ENCODE results near the gene ACTR8. TPM values are rescaled to one million over a fixed set of nuclear protein-coding genes. Genes with fewer than 3 reads are reported as not detected.

Gene ACTR8
- total RNA-seq, 2 experiments from 2014 or later = 29.8 to 29.9 TPM

GRCh38 chr3:53845881-53846133 lies 36.1 kb downstream of the ACTR8 start:
- H3K4me3 Mint-ChIP-seq = peak overlapping the region; percentile 51
- H3K4me1 Mint-ChIP-seq = no peaks in the 10 kb centered on the region
- H3K27me3 Mint-ChIP-seq = peaks cover 58% of the 10 kb centered on the region
- no peak for DNase-seq
- no peak overlapping the region for H3K27ac Mint-ChIP-seq
- no peaks in the 10 kb centered on the region for H3K36me3 Mint-ChIP-seq
- no peaks in the 10 kb centered on the region for H3K9me3 Mint-ChIP-seq

DNA sequence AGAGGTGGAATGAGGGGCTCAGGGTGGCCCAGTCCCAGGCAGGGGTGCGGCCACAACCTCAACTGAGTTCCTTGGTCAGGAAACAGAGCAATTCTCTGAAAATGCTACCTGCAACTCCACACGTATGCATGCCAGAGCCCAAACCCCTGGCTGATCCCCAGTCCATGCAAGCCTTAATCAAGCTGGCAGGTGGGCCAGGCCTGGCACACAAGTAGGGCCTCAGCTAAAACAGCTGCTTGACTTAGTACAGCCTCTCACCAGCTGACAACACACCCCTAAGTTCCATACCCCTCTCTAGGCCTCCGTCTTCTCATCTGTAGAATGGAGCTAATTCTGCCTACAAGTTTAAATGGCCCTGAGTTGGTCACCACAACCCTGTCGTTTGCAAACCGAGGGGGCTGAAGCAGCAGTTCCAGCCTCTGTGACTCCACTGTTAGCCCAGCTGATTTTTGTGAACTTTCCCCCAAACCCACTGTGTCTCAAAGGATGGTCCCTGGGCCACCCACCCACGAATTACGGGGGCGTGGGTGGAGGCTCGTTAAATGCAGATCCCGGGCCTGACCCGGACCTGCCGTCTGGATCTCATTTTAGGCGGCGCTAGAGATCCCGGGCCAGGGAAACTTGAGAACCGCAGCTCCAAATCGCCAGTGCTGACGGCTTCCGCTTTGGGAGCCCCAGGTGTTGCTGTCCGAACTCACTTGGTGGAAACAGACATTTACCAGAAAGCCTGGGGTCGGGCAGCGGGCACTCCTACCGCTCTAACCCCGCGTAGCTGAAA lies 36.7 kb downstream of the ACTR8 start:
- Mint-ChIP-seq H3K27ac (no peak overlapping the region), H3K9me3 (no peaks in the 10 kb centered on the region), H3K4me1 (no peaks in the 10 kb centered on the region), H3K27me3 (peaks cover 58% of the 10 kb centered on the region), H3K4me3 (peak overlapping the region; percentile 51), H3K36me3 (no peaks in the 10 kb centered on the region)
- DNase-seq = no peak

DNA sequence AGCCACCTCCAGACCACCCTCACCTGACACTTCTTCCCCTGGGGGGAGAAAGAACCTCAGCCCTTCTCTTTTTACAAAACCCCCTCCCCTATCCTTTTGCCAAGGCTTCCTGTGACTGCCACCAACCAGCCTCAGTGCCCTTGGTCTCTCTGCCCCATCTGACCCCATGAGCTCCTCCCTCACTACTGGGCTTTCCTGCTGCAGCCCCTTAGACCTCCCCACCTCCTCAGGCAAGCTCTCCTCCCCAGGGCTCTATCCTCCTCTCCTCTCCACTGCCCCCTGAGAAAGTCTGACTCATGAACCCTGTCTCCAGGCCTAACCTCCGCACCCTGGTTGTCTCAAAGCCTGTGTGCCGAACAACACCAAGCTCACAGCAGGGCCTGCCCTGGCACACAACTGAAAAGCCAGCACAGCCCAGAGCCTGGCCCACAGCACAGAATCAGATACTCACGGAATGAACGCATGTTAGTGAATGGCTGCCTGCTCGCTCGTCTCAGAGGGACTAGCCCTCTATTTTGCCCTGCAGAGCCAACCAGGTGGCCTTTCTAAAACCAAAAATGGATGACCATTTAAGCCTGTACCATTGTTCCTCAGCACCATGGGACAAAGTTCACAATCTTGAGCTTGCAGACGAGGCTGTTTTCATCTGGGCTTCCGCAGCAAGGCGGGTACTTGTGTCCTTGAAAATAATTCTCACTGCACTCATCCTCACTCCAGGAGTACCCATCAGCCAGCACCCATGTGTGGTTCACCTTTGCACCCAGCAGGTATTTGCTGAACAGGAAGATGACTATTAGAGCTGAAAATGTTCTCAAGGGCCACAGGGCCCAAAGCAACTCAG lies 37.5 kb downstream of the ACTR8 start:
- Mint-ChIP-seq H3K9me3 (no peaks in the 10 kb centered on the region), H3K36me3 (no peaks in the 10 kb centered on the region), H3K27me3 (peaks cover 51% of the 10 kb centered on the region), H3K4me3 (no peak overlapping the region), H3K4me1 (no peaks in the 10 kb centered on the region), H3K27ac (no peak overlapping the region)
- DNase-seq = no peak

DNA sequence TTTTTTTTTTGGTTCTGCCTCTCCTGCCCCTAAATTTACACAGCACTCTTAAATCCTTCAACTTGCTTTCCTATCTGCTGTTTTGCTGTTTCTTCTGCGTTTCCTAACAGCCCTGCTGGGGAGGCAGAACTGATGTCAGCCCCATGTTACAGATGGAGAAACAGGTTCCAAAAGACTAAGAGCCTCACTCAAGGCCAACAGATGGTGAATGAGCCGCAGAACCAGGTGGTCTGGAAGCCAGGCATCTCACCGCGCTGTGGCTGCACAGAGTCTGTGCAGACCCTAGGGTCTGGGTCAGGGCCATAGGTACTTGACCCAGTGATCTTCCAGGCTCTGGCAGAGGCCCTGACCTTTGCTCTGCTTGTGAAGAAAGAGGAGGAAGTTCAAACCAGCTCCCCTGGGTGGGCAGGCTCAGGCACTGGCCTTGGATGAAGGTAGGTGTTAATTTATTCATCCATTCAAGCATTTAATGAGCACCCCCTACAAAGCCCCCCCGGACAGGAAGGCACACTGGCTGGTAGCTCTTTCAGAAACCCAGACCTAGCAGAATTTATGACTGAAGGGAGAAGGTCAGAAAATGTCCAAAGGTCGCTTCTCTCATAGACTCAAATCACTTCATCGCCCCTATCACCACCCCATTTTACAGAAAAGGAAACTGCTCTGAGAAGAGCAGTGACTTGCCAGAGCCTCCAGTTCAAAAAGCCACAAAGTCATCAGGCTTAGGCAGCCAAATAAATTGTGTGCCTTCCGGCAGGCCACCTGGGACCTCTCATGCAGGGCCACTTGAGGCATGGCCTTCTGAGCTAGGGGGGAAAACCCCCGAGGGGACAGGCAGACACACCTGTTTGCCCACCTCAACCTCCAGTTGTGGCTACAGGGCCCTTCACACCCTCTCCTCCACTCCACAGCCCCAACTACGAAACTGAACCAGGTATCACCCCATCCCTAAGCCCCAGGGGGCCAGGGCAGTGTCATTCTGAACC lies 38.5 kb downstream of the ACTR8 start:
- H3K4me3 Mint-ChIP-seq = no peak overlapping the region
- H3K27me3 Mint-ChIP-seq = peaks cover 44% of the 10 kb centered on the region
- H3K27ac Mint-ChIP-seq = no peak overlapping the region
- H3K4me1 Mint-ChIP-seq = no peaks in the 10 kb centered on the region
- H3K9me3 Mint-ChIP-seq = no peaks in the 10 kb centered on the region
- no peaks in the 10 kb centered on the region for H3K36me3 Mint-ChIP-seq
- no peak for DNase-seq

- Mint-ChIP-seq H3K4me3 (no peak overlapping the region), H3K27me3 (peaks cover 42% of the 10 kb centered on the region), H3K4me1 (no peaks in the 10 kb centered on the region), H3K27ac (no peak overlapping the region), H3K36me3 (no peaks in the 10 kb centered on the region), H3K9me3 (no peaks in the 10 kb centered on the region)
- DNase-seq = no peak
Observed at GRCh38 chr3:53842436-53843194, 39.3 kb downstream of the ACTR8 start.

DNA sequence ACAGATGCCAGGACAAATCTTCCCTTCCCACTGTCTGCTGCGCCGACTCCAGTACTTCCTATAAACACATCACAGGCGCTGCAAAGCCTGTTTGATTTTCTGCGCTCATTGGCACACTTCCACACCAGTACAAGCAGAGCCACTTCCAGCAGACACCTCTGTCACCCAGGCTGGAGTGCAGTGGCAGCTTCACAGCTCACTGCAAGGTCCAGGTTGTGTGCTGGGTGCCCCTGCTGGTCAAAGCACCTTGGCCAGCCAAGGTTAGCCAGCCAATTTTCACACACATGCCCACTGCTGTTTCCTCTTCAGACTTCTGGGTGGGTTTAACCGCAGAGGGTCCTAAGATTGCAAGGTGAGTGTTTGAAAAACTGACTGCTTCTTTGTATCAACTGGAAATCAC lies 40.7 kb downstream of the ACTR8 start:
- DNase-seq = no peak
- no peak overlapping the region for H3K4me3 Mint-ChIP-seq
- H3K9me3 Mint-ChIP-seq = no peaks in the 10 kb centered on the region
- H3K27ac Mint-ChIP-seq = no peak overlapping the region
- peaks cover 30% of the 10 kb centered on the region for H3K27me3 Mint-ChIP-seq
- no peaks in the 10 kb centered on the region for H3K36me3 Mint-ChIP-seq
- peaks cover 1% of the 10 kb centered on the region for H3K4me1 Mint-ChIP-seq

GRCh38 chr3:53837331-53837730 lies 44.6 kb downstream of the ACTR8 start:
- no peaks in the 10 kb centered on the region for H3K27me3 Mint-ChIP-seq

GRCh38 chr3:53836084-53836872 lies 45.7 kb downstream of the ACTR8 start:
- no peaks in the 10 kb centered on the region for H3K36me3 Mint-ChIP-seq
- no peak for DNase-seq
- H3K27me3 Mint-ChIP-seq = no peaks in the 10 kb centered on the region
- no peak overlapping the region for H3K27ac Mint-ChIP-seq
- H3K9me3 Mint-ChIP-seq = no peaks in the 10 kb centered on the region
- H3K4me1 Mint-ChIP-seq = peaks cover 1% of the 10 kb centered on the region
- no peak overlapping the region for H3K4me3 Mint-ChIP-seq

More at GRCh38 chr3:53837331-53837730, 44.6 kb downstream of the ACTR8 start:
- Mint-ChIP-seq H3K4me3 (no peak overlapping the region), H3K9me3 (no peaks in the 10 kb centered on the region), H3K27ac (no peak overlapping the region), H3K36me3 (no peaks in the 10 kb centered on the region), H3K4me1 (peaks cover 1% of the 10 kb centered on the region)
- no peak for DNase-seq

GRCh38 chr3:53835257-53835656 lies 46.7 kb downstream of the ACTR8 start:
- Mint-ChIP-seq H3K27ac (no peak overlapping the region), H3K27me3 (no peaks in the 10 kb centered on the region), H3K9me3 (no peaks in the 10 kb centered on the region), H3K36me3 (no peaks in the 10 kb centered on the region), H3K4me3 (no peak overlapping the region), H3K4me1 (peaks cover 1% of the 10 kb centered on the region)
- no peak for DNase-seq

DNA sequence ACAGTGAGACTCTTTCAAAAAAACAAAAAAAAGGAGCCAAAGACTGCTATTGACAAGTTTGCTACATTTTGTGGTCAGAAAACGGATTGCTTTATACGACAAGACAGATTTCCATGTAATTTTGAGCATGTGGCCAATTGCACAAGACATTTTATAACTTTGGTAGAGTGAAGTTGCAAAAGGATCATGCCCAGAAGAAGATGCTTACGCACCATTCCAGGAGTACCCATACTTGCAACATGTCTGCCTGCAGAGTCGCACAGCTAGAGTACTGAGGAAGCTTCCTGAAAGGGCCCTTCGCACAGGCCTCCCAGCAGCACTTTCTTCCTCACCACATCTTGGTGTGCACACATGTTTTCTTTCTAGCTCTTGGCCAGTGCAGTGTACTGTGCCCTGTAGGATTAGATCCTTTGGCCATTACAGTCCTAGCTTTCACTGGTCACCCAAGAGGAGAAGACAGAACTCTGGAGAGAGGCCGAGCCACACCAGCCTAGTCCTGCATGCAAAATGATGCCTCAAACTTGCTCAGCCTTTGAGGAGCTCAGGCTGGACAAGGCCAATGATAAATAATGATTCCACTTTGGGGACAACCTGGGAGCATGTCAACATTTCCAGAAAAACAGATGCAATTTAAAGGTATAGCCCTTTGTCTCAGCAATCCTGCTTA lies 47.4 kb downstream of the ACTR8 start:
- DNase-seq = no peak
- H3K27ac Mint-ChIP-seq = no peak overlapping the region
- H3K36me3 Mint-ChIP-seq = no peaks in the 10 kb centered on the region
- no peaks in the 10 kb centered on the region for H3K9me3 Mint-ChIP-seq
- peaks cover 1% of the 10 kb centered on the region for H3K4me1 Mint-ChIP-seq
- no peaks in the 10 kb centered on the region for H3K27me3 Mint-ChIP-seq
- no peak overlapping the region for H3K4me3 Mint-ChIP-seq

GRCh38 chr3:53833700-53834099 lies 48.3 kb downstream of the ACTR8 start:
- DNase-seq = no peak
- Mint-ChIP-seq H3K27me3 (no peaks in the 10 kb centered on the region), H3K4me3 (no peak overlapping the region), H3K9me3 (no peaks in the 10 kb centered on the region), H3K4me1 (peaks cover 1% of the 10 kb centered on the region), H3K36me3 (no peaks in the 10 kb centered on the region), H3K27ac (no peak overlapping the region)

- peaks cover 1% of the 10 kb centered on the region for H3K4me1 Mint-ChIP-seq
- DNase-seq = no peak
Observed at GRCh38 chr3:53833053-53833645, 48.8 kb downstream of the ACTR8 start.

GRCh38 chr3:53830944-53831343 lies 51.0 kb downstream of the ACTR8 start:
- Mint-ChIP-seq H3K9me3 (no peaks in the 10 kb centered on the region), H3K36me3 (no peaks in the 10 kb centered on the region), H3K27ac (no peak overlapping the region), H3K4me1 (no peaks in the 10 kb centered on the region), H3K4me3 (no peak overlapping the region), H3K27me3 (no peaks in the 10 kb centered on the region)
- DNase-seq = no peak

More at GRCh38 chr3:53833053-53833645, 48.8 kb downstream of the ACTR8 start:
- no peaks in the 10 kb centered on the region for H3K27me3 Mint-ChIP-seq
- H3K36me3 Mint-ChIP-seq = no peaks in the 10 kb centered on the region
- H3K27ac Mint-ChIP-seq = no peak overlapping the region
- no peak overlapping the region for H3K4me3 Mint-ChIP-seq
- no peaks in the 10 kb centered on the region for H3K9me3 Mint-ChIP-seq
